Endothelial cell of umbilical vein (primary cell): Measurements from ENCODE around the gene UBE2D2.

Source experiments
- EZH2 ChIP-seq: IDR thresholded peaks from 2 replicates; pipeline ENCODE4 v1.6.1; 2012; ENCODE audit warnings: borderline replicate concordance, low read depth, mild to moderate bottlenecking, moderate library complexity, low read length, inconsistent platforms; ENCODE audit not compliant: severe bottlenecking
- JUN ChIP-seq: IDR thresholded peaks from 2 replicates; pipeline ENCODE4 v1.6.1; 2011; ENCODE audit warnings: borderline replicate concordance, low read depth; ENCODE audit not compliant: insufficient read length, insufficient read depth
- POLR2A ChIP-seq: IDR thresholded peaks from 2 replicates; pipeline ENCODE4 v1.6.1; 2012; ENCODE audit warnings: low read depth, mild to moderate bottlenecking, control low read depth, low read length
- TF ChIP-seq, protein P1 (sequence below), 2 donors: IDR thresholded peaks; 1 replicate in 1 of 2; 2 replicates in 1 of 2; pipeline ENCODE4 v1.5.1; 2011; ENCODE audit warnings: low read length in 2 of 2, mild to moderate bottlenecking in 2 of 2, moderate library complexity in 2 of 2, control low read depth in 1 of 2, inconsistent platforms in 1 of 2, low read depth in 1 of 2; ENCODE audit not compliant: insufficient read depth in 1 of 2; ENCODE audit errors: extremely low read depth in 1 of 2
- TF ChIP-seq, protein P2 (sequence below): IDR thresholded peaks from 2 replicates; pipeline ENCODE4 v1.6.1; 2011; ENCODE audit not compliant: insufficient read depth, insufficient read length

DNA sequence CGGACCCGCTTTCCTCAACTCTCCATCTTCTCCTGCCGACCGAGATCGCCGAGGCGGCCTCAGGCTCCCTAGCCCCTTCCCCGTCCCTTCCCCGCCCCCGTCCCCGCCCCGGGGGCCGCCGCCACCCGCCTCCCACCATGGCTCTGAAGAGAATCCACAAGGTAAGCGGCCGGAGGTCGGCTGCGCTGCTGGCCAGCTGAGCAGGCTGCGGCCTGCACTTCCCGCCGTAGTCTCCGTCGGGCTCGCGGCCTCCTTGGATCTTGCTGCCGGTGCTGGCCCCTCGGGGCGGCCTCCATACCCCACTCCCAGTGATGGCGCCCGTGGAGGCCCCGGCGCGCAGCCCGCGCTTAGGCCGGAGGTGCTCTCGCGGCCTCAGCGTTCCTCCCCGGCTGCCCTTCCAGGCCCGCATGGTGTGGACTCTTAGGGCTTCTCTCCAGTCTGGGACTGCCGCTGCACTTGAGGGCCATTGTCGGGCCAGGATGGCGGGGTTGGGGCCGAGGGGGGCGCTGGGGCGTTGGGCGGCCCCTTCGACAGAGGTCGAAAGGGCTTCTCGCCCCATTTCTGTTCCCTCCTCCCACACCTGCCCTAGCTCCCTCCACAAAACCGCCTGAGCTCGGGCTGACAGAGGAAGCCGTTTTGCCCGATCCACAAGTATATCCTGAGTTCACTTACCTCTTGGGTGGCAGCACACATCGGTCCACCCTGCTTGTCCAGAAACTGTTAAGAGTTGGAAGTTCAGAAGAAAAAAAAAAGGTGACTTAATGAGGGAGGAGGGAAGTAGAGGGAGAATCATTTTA, 714 bp downstream of the UBE2D2 start:
- TF ChIP-seq, protein P1, sequence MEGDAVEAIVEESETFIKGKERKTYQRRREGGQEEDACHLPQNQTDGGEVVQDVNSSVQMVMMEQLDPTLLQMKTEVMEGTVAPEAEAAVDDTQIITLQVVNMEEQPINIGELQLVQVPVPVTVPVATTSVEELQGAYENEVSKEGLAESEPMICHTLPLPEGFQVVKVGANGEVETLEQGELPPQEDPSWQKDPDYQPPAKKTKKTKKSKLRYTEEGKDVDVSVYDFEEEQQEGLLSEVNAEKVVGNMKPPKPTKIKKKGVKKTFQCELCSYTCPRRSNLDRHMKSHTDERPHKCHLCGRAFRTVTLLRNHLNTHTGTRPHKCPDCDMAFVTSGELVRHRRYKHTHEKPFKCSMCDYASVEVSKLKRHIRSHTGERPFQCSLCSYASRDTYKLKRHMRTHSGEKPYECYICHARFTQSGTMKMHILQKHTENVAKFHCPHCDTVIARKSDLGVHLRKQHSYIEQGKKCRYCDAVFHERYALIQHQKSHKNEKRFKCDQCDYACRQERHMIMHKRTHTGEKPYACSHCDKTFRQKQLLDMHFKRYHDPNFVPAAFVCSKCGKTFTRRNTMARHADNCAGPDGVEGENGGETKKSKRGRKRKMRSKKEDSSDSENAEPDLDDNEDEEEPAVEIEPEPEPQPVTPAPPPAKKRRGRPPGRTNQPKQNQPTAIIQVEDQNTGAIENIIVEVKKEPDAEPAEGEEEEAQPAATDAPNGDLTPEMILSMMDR (IDR thresholded peaks at IDR 0.05; ENCODE audit: extremely low read depth in 1 of 2, insufficient read depth in 1 of 2, low read depth in 1 of 2, low read length in 2 of 2) = no peak
- no peak for TF ChIP-seq EZH2
- TF ChIP-seq JUN = no peak
- no peak for TF ChIP-seq POLR2A
- TF ChIP-seq, protein P2, sequence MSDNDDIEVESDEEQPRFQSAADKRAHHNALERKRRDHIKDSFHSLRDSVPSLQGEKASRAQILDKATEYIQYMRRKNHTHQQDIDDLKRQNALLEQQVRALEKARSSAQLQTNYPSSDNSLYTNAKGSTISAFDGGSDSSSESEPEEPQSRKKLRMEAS = no peak
